Activated CD8-positive, alpha-beta memory T cell treated with anti-CD3 and anti-CD28 coated beads for 1 hour (primary cell): ENCODE results near the gene CDHR1.

ENCODE experiments used
- DNase-seq, 2 donors: peaks; one replicate each; pipeline ENCODE4 v3.0.0-alpha.2; 2020; ENCODE audit warnings: low read depth in 1 of 2; ENCODE audit errors: extremely low read depth in 1 of 2

CDHR1 gene

GRCh38 chr10:84257343-84258020, 63.1 kb downstream of the CDHR1 start:
- no peak for DNase-seq

GRCh38 chr10:84258034-84258695, 63.8 kb downstream of the CDHR1 start:
- DNase-seq, result no peak

- no peak for DNase-seq
Observed at GRCh38 chr10:84261236-84261915, 67.0 kb downstream of the CDHR1 start.

- no peak for DNase-seq
Observed at GRCh38 chr10:84262190-84262956, 68.0 kb downstream of the CDHR1 start.

GRCh38 chr10:84263716-84264115, 69.4 kb downstream of the CDHR1 start:
- no peak for DNase-seq

- peak; percentile 42 to 51 for DNase-seq
Observed at GRCh38 chr10:84264611-84265141, 70.3 kb downstream of the CDHR1 start.

GRCh38 chr10:84265418-84265817, 71.1 kb downstream of the CDHR1 start:
- DNase-seq, result no peak

- peak; percentile 6 to 38 for DNase-seq
Observed at GRCh38 chr10:84267503-84268126, 73.3 kb downstream of the CDHR1 start.

GRCh38 chr10:84269162-84269561, 74.8 kb downstream of the CDHR1 start:
- no peak for DNase-seq
